IPS-NIHi11 (cell line): Measurements from ENCODE around the gene SH3PXD2A.
"Not testable (repeated sequence)": the region's sequence is repeated elsewhere in the genome, so short reads cannot be mapped to it uniquely, and the experiment has no call there.

ENCODE experiments used
- DNase-seq: peaks from one replicate; pipeline ENCODE4 v3.0.0; 2012; ENCODE audit warnings: mixed read lengths, low spot score

Gene SH3PXD2A

GRCh38 chr10:103789771-103790201 is 65.6 kb downstream of the SH3PXD2A start:
- DNase-seq = no peak

- DNase-seq = no peak
These were observed 66.2 kb downstream of the SH3PXD2A start for GRCh38 chr10:103789161-103789560.

- DNase-seq = no peak
These were observed 68.0 kb downstream of the SH3PXD2A start for GRCh38 chr10:103787331-103787730.

GRCh38 chr10:103786020-103786419 is 69.4 kb downstream of the SH3PXD2A start:
- DNase-seq = no peak

GRCh38 chr10:103784723-103785418 is 70.5 kb downstream of the SH3PXD2A start:
- no peak for DNase-seq

- no peak for DNase-seq
These were observed 71.3 kb downstream of the SH3PXD2A start for GRCh38 chr10:103784089-103784488.

GRCh38 chr10:103783681-103784080 is 71.7 kb downstream of the SH3PXD2A start:
- no peak for DNase-seq

GRCh38 chr10:103781329-103782061 is 73.9 kb downstream of the SH3PXD2A start:
- no peak for DNase-seq

- no peak for DNase-seq
These were observed 74.9 kb downstream of the SH3PXD2A start for GRCh38 chr10:103780242-103781149.

- DNase-seq = no peak
These were observed 76.8 kb downstream of the SH3PXD2A start for GRCh38 chr10:103778358-103779139.

GRCh38 chr10:103776878-103777591 is 78.3 kb downstream of the SH3PXD2A start:
- no peak for DNase-seq

- DNase-seq = no peak
These were observed 79.6 kb downstream of the SH3PXD2A start for GRCh38 chr10:103775776-103776175.

GRCh38 chr10:103772846-103773245 is 82.5 kb downstream of the SH3PXD2A start:
- DNase-seq = not testable (repeated sequence)

- DNase-seq = peak; percentile 90
These were observed 83.1 kb downstream of the SH3PXD2A start for GRCh38 chr10:103772096-103772845.

- no peak for DNase-seq
These were observed 85.2 kb downstream of the SH3PXD2A start for GRCh38 chr10:103770139-103770538.

GRCh38 chr10:103769176-103769575 is 86.2 kb downstream of the SH3PXD2A start:
- no peak for DNase-seq

- no peak for DNase-seq
These were observed 87.0 kb downstream of the SH3PXD2A start for GRCh38 chr10:103768345-103768744.

- no peak for DNase-seq
These were observed 87.6 kb downstream of the SH3PXD2A start for GRCh38 chr10:103767756-103768155.

GRCh38 chr10:103766751-103767505 is 88.4 kb downstream of the SH3PXD2A start:
- no peak for DNase-seq
